NCI-H2171 treated with DMSO at 0.1 percent for 48 hours (cell line): Measurements from ENCODE around the gene TMCO1.
"Not testable (repeated sequence)": the region's sequence is repeated elsewhere in the genome, so short reads cannot be mapped to it uniquely, and the experiment has no call there.

Source experiments
- DNase-seq: peaks from one replicate; lab custom pipeline; 2025; lab: John Stamatoyannopoulos, UW

TMCO1 gene

GRCh38 chr1:165686121-165686970 is 82.3 kb downstream of the TMCO1 start:
- DNase-seq, result no peak

- no peak for DNase-seq
Observed at GRCh38 chr1:165683848-165684485, 84.7 kb downstream of the TMCO1 start.

GRCh38 chr1:165680773-165681172 is 87.9 kb downstream of the TMCO1 start:
- DNase-seq, result not testable (repeated sequence)

- DNase-seq, result no peak
Observed at GRCh38 chr1:165680303-165680702, 88.4 kb downstream of the TMCO1 start.

GRCh38 chr1:165679282-165680036 is 89.2 kb downstream of the TMCO1 start:
- no peak for DNase-seq

- no peak for DNase-seq
Observed at GRCh38 chr1:165678509-165678908, 90.2 kb downstream of the TMCO1 start.
